A204.1 (cell line): ENCODE data around the gene ZFAND3.
"Not testable (repeated sequence)": the region's sequence is repeated elsewhere in the genome, so short reads cannot be mapped to it uniquely, and the experiment has no call there.

Experiments used
- FAIRE-seq: peaks from 2 replicates; lab custom pipeline; 2012; peaks lifted over from hg19 to GRCh38; lab: Jason Lieb, UNC

The ZFAND3 gene

GRCh38 chr6:38095054-38095453, 275.5 kb downstream of the ZFAND3 start:
- no peak for FAIRE-seq

- no peak for FAIRE-seq
These were observed 279.7 kb downstream of the ZFAND3 start for GRCh38 chr6:38099221-38099620.

GRCh38 chr6:38100380-38100779, 280.9 kb downstream of the ZFAND3 start:
- FAIRE-seq: no peak

GRCh38 chr6:38103921-38104320, 284.4 kb downstream of the ZFAND3 start:
- FAIRE-seq: no peak

GRCh38 chr6:38105066-38105465, 285.5 kb downstream of the ZFAND3 start:
- no peak for FAIRE-seq

GRCh38 chr6:38107073-38107472, 287.5 kb downstream of the ZFAND3 start:
- FAIRE-seq: no peak

GRCh38 chr6:38110481-38110971, 291.0 kb downstream of the ZFAND3 start:
- no peak for FAIRE-seq

- FAIRE-seq: no peak
These were observed 292.7 kb downstream of the ZFAND3 start for GRCh38 chr6:38112181-38112580.

- no peak for FAIRE-seq
These were observed 294.5 kb downstream of the ZFAND3 start for GRCh38 chr6:38113825-38114576.

- FAIRE-seq: no peak
These were observed 295.6 kb downstream of the ZFAND3 start for GRCh38 chr6:38114976-38115625.

GRCh38 chr6:38115626-38116008, 296.1 kb downstream of the ZFAND3 start:
- no peak for FAIRE-seq

GRCh38 chr6:38116248-38116647, 296.7 kb downstream of the ZFAND3 start:
- FAIRE-seq: no peak

GRCh38 chr6:38117281-38117680, 297.8 kb downstream of the ZFAND3 start:
- FAIRE-seq: no peak

- FAIRE-seq: no peak
These were observed 299.4 kb downstream of the ZFAND3 start for GRCh38 chr6:38118791-38119365.

GRCh38 chr6:38119516-38119915, 300.0 kb downstream of the ZFAND3 start:
- no peak for FAIRE-seq

GRCh38 chr6:38124224-38124926, 304.8 kb downstream of the ZFAND3 start:
- FAIRE-seq: not testable (repeated sequence)

- no peak for FAIRE-seq
These were observed 307.8 kb downstream of the ZFAND3 start for GRCh38 chr6:38127284-38127683.

- FAIRE-seq: no peak
These were observed 312.0 kb downstream of the ZFAND3 start for GRCh38 chr6:38131527-38131965.

GRCh38 chr6:38133932-38134703, 314.6 kb downstream of the ZFAND3 start:
- no peak for FAIRE-seq

- no peak for FAIRE-seq
These were observed 315.2 kb downstream of the ZFAND3 start for GRCh38 chr6:38134704-38135088.

GRCh38 chr6:38136547-38136946, 317.0 kb downstream of the ZFAND3 start:
- no peak for FAIRE-seq
